Cardiac septum (tissue), 1 donor: ENCODE measurements around the gene LRRN2. TPM values are rescaled to one million over a fixed set of nuclear protein-coding genes. Genes with fewer than 3 reads are reported as not detected.

Experiments used
- DNase-seq: peaks from one replicate; pipeline ENCODE4 v3.0.0-alpha.2; 2020; ENCODE audit warnings: low spot score
- intact Hi-C: fragments of 100-400 bp; cut with DNase I; formaldehyde crosslinking; loops from one replicate; pipeline ENCODE4 v1.14.0; 2022
- total RNA-seq: library from RNA; stranded (reverse); fragmentation: NEBNext Ultra II Directional; extraction: Animal tissue kit (Norgen Biotek cat#: 25700); gene quantifications from one replicate; pipeline ENCODE4 v1.2.1, GENCODE V29; 2021
- donor health status: DM: no; HTN: no; CAD: no.

LRRN2 gene
- total RNA-seq, 1 donor from 2014 or later, result 1.6 TPM

DNA sequence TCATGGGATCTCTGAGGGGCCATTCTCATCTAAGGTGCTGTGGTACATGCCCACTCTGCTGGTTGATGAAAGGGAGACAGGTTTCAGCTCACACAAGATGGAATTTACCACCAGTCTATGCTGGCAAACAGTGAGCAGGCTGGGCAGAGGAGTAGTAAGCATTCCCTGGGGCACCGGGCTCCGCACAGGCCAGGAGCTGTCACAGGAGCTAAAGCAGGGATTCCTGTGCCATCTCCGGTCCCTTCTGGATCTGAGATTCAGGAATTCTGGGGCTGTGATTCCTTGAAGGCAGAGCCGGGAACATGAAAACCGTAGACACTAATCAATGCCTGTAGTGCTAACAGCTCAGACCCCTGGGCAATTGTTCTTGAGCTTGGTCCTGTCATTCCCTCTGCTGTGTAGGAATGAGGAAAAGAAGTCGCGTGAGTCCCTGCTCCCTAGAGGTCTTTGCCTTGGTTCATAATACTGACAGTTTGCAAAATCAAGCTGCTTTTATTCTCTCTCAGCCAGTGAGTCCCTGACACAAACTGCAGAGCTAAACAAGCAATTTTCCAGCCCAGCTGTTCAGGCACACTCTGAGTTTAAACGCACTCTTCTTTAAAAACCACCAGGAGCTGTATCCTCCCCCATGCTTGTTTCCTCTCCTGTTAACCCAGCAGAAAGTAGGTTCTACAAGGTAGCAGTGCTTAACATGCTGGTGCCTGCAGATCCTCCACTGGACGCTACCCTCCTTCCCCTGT is 116.8 kb downstream of the LRRN2 start:
- no peak for DNase-seq
- intact Hi-C loops, result loop anchor here (5.0 kb wide), 1 partner anchor 374 kb away; no protein-coding TSS in a partner anchor

Other genes with a start within 250 kb of the LRRN2 start
- gene PIK3C2B, start 190.9 kb downstream of the LRRN2 start, total RNA-seq, result 28.8 TPM
- gene MDM4, start 169.3 kb downstream of the LRRN2 start, total RNA-seq, result 59.2 TPM
- gene NFASC, start 185.1 kb upstream of the LRRN2 start, total RNA-seq, result 16.0 TPM